8988T (cell line): Measurements from ENCODE around the gene UCKL1.

Source experiments
- DNase-seq: peaks from one replicate; pipeline ENCODE4 v3.0.0; 2011

Gene UCKL1

DNA sequence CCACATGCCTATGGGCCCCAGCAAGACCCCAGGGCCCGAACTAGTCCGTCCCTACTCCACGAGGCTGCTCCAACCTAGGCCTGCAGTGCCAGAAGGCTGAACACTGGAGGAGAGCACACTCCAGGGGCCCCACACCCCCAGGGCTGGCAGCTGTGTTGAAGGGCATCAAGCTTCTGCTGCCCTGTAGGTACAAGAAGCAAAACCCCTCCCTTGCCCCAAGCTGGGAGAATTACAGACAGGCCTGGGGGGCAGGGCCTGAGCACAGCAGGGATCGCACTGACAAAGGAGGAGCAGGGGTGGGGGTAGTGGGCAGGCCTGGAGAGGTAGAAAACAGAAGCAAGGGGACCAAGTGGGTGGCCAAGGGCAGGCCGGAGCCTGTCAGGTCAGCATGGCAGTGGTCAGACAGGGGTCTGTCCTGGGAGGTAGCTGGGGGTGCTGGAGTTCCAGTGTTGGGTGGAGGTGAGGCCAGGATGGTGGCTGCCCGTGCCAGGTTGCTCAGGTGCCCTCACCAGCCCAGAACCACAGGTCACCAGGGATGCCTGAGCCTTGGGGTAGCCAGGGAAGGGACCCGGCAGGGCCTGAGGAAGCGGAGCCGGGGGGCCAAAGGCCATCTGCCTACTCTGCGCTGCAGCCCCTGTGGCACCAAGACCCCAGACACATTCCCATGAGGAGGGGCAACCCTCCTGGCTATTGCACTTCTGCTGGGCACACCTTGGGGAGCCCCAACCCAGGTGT, 2.9 kb upstream of the UCKL1 start:
- DNase-seq = no peak

DNA sequence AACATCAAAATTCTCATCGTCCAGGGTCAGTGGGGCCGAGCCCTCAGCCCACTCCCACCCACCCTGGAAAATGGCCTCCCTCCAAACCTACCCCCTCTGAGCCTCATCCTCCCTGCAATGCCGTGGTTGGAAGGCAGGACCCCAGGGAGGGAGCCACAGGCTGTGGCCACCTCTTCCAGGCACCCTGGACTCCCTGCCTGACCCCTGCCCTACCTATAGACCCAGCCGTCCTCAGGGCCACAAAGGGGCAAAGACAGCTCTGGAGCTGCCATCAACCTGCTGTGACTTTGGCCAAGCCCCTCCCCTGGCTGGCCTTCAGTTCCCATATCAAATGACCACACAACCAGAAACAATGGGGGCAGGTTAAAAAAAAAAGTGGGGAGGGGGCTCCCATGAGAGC, 2.3 kb upstream of the UCKL1 start:
- DNase-seq = no peak

DNA sequence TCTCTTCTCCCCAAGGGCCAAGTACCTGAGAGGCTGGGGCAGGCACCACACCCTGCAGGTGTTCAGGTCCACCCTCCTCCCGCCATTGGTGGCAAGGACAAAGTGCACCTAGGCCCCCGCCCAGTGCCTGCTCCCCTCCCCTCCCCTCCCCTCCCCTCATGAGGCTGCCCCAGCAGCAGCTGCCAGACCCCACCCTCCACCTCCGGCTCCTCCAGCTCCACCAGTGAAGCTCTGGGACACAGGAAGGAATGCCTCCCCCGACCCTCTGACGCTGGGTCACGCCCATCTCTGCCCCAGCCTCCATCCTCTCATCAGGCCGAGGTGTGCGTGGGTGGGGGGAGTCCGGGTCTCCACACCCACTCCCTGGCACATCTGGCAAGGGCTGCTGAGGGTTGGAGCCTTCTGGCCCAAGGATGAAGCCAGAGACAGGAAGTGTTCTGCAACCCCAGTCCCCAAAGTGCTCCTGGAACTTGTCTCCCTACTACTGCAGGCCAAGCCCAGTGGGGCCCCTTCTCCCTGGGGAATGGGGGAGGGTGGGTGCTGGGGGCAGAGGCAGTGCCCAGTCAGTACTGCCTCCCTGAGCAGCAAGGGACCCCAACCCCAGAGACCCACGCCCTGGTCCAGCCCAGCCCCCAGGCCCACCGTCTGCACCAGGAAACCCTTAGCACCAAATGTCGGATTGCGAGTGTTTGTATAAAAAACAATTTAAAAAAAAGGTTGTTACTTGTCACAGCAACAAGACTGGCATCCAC, 1.6 kb upstream of the UCKL1 start:
- DNase-seq = no peak

DNA sequence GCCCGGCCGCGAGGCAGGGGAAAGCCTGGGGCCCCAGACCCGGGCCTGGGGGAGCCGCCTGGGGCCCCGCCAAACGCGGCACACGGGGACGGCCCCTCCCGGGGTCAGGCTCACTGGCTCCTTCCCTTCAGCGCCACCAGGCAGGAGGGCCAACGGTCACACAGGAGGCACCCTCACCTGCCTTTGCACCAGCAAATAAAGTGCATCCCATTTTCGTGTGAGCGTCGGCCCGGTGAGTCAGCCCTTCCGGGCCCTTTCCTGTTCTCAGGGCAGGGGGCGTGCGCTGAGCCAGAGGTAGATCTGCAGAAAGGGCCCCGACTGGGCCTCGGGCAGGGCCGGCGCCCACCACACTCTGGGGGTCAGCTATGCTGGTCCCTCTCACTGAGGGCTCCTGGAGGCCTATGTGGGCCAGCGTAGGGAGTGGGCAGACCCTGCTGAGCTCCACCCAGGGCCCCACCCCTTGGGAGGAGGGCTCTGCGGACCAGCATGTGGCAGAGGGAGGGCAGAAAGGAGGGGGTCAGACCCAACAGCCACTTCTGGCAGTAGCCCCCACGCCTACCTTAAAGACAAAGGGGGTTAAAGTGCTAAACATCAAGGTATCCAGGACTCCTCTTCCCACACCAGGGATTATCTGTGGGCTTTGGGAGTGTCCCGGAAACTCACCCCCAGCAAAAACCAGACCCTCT, 931 bp upstream of the UCKL1 start:
- DNase-seq = peak; percentile 99

DNA sequence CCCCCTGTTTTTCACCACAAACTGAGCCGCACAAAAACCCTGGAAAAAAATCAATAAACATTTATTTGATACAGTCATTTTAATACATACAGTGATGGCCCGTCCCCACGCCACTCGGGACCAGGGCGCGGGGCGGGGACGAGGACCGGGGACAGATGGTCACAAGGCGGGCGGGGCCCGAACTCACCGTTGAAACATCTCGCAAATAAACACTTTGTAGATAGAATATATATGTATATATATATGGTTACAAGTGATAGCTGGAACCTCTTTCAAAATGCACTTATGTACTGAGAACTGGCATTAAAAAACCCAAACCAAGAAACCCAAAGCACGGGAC, 418 bp upstream of the UCKL1 start:
- DNase-seq = no peak

DNA sequence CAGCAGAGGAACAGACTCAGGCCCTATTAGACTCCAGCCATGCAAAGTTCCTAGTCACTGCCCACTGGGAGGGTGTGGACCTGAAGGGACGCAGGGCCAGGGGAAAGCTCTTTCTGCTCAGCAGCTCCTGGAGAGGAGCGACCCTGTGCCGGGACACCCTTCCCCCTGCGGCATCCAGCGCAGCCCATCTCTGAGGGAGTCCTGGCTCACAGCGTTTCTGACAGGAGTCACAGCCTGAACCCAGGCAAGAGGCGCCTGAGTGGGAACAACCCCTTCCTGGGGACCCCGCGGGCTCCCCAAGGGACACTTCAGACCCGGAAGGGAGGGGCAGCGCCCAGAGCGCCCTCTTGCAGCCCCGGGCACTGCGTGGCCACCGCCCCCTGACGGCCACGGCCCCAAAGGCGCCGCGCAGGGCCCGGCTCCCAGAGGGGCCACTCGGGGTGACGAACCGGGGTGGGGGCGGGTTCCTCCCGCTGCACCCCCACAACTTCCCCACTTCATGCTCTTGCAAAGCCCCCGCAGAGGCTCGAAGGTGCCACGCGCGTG, 862 bp downstream of the UCKL1 start:
- DNase-seq = peak; percentile 90

DNA sequence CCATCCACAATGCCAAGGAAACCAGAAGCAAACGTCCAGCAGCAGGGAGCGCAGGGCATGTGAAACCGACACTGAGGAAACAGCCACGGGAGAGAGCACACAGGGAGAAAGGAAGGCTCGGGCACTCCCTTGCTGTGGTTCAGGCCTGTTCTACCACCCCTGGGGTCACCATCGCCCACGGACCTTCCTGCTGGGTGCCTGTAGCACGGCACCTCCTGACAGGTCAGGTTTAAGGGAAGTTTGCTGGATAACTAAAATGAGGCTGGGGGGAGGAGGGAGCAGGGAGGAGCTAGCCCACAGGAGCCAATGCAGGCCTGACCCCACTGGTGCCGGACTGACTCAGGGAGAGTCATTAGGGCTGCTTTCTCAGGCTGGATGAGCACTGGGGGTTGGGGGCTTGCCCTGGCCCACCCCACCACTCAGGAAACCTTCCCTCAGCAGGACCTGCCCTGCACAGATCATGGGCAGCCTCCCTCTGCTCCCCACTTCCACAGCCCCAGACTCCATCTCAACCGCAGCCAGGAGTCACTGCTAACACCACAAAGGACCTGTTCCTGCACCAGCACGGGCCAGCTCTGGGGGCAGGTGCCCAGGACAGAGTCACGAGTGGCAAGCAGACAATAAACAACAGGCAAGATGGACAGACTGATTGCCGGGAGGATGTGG, 2.3 kb downstream of the UCKL1 start:
- no peak for DNase-seq

DNA sequence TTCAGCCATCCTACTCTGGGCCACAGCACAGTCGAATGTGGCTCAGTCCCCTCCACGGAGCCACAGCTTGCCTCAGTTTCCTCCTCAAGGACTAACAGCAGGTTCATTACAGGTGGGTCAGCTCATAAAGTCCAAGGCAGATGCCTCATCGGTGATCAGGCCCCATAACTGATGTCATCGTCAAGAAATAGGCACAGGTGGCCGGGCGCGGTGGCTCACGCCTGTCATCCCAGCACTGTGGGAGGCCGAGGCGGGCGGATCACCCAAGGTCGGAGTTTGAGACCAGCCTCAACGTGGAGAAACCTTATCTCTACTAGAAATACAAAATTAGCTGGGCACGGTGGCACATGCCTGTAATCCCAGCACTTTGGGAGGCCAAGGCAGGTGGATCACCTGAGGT, 3.4 kb downstream of the UCKL1 start:
- no peak for DNase-seq

DNA sequence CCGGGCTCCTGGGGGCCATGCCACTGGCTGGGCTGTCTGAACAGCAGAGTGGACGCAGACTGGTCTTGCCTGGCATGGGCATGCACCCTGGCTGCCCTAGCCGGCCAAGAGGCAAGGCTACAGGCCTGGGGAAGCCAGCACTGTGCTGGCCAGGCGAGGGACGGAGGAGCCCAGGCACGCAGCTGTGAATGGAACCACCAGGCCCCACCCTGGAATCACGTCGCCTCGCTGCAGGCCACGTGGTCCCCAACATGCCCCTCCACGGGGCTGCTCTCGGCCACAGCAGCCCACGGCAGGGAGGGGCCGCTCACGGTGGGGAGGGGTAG, 4.0 kb downstream of the UCKL1 start:
- no peak for DNase-seq

DNA sequence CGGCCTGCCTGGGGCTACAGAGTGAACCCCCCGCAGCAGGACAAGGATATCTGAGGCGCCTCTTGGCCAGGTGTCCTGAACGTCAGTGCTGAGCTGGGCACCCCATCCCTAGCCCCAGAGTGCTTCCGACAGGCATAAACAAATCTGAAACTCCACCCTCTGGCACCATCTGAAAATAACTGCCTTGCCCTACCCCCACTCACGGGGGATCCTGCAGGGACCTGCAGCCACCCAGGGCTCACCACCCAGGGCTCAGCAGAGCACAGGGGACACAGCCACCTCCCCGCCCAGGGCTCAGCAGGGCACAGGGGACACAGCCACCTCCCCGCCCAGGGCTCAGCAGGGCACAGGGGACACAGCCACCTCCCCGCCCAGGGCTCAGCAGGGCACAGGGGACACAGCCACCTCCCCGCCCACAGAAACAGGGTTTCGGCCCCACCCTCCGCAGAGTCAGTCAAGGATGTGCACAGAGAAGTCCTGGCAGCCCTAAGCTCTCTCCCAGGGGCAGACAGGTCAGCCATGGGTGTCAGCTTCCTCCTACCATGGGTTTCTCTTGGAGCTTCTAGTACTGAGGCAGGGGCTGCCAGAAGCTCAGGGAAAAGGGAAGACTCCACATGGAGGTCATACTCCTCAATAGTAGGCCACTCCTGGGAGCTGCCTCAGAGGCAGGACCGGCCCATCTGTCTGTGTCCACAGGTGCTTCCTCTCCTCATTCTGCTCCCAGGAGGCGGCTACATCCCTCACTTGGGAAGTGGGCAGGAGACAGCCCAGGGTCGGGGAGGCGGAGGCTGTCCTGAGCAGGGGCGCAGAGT, 4.6 kb downstream of the UCKL1 start:
- DNase-seq = no peak

DNA sequence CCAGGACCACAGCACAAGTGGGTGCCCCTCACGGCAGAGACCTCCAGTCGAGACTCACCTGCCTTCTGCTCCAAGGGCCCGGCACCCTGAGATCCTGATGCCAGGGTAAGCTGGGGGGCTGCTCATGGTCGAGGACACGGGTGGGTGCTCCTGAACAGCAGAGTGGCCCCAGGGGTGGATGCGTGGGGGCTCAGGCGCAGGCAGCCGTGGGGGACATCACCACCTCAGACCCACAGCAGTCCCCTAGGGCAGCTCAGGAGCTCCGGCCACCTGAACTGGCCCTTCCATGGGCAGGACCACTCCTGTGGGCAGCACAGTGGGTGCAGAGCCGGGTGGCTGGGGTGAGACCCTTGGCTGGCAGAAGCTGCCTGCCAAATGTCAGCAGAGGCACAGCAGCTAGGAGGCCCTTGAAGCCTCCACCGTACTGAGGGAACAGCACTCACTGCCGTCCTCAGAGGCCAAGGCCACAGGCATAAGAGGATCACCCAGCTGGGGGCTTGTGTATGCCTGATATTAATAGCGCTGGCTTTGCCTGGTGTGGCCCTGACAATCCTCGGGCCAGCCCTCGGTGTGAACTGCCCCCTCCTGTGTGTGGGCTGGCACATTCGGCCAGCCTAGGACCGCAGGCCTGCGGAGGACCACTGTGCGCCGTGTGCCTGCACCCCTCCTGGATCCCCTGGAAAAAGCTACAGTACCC, 5.4 kb downstream of the UCKL1 start:
- DNase-seq = no peak

DNA sequence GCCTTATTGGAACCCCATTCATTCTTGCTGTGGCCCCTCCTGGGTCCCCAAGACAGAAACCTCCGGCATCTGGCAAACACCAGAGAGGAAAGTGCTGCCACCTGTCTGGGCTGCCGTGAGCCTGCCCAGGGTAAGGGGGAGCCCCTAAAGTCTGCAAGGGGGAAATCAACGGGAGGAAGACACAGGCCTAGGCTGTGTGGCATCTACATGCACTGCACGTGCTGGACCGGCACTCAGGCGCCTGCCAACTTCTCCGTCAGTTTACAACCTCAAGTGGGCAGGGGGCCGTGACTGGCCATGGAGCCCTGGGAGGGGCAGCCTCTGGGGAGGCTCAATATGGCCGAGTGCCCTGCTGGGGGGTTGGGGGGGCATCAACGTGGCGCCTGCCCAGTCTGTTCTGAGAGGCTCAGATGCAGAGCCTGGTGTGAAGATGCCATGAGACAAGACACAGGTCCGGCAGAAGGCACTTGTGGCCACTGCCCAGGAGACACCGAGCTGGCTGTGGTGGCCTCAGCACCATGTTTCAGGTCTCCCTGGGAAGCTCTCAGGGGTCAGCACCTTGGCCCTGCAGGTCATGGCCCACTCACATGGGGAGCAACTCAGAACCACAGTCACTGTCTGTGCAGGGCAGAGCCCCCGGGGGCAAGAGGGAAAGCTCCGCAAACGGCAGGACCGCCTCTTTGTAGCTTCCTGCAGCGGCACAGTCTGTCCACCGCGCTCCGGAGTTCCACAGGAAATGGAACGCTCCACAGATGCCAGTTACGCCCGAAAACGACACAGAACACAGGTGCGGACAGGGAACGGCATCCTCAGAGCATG, 8.4 kb downstream of the UCKL1 start:
- no peak for DNase-seq

DNA sequence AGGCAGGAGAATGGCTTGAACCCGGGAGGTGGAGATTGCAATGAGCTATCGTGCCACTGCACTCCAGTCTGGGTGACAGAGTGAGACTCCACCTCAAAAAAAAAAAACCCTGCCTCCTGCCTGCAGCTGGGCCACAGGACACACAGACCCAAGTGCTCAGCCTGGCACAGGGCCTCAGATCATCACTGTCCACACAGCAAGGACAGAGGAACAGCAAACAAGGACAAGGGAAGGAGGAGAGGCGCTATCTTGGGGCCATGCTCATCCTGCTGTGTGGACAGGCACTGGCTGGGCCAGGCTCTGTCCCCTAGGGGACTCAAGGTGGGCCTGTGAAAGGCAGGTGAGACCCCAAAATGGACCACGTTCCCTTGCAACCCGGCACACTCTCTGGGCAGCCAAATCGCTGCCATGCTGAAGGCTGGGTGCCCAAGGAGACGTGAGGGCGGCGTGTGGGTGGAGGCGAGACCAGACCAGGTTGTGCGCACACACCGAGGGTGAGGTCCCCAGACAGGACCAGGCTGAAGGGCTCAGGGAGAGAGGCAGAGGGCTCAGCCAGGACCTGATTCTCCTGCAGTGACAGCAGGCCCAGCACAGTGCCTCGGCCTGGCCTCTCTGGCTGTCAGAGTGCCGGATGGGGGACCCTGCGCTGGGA, 9.1 kb downstream of the UCKL1 start:
- no peak for DNase-seq

DNA sequence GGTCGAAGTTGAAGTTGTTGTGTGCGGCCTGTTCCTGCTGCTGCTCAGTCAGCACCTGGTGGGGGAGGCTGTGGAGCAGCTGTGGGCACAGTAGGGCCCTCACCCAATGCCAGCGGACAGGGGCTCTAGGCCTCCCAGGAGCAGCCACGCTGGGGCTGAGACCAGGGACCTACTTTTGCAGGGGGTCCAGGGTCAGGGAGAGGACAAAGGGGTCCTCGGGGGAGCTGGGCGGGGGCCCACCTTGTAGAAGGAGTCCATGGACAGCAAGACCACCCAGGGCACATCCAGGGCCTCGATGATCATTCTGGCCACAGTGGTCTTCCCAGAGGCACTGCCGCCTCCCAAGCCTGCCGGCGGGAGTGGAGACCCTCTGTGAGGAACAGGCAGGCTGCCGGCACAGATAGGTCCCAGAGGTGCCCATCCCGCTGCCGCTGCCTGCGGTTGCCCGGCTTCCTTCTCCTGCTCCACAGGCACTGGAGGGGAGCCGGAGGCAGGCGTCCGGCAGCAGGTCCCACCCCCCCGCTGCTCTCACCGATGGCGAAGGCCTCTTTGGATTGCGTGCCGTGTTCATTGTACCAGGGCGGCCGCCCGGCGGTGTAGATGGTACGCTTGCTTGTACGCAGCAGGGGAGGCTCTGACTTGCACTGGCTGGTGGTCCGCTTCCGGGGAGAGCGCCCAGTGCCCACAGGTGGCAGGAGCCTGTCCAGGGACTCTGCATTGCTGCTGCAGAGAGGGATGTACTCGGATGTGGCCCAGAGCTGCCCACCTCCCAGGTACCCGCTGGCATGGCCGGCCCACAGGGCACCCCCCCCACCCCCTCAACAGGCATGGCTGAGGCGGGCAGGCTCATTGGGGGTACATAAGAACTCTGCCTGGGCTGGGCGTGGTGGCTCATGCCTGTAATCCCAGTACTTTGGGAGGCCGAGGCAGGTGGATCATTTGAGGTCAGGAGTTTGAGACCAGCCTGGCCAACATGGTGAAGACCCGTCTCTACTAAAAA, 10.0 kb downstream of the UCKL1 start:
- DNase-seq = no peak

DNA sequence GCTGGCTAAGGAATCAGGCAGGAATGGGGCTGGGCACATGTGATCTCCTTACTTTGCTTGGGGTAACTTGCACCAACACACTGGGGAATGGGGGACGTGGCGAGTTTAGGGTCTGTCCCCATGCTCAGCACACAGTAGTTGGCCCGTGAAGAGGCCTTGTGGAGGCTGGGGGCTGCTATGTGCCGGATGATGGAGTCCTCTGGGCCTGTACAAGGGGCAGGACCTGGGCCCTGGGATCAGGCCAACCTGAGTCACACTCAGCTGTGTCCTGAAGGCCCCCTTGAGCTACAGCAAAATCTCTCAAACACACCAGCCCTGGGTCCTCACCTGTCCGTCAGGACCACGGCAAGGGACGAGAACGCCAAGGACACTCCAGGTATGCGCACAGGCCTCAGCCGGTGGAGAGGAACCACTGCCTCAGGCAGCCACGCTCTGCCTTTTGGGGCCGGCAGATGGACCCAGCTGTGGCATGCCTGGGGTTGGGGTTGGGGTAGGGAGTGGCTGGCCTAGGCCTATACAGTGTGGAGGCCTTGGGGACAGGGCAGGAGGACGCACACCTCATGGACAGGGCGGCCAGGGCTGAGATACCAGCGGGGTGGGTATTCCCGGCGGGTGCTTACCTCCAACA, 11.1 kb downstream of the UCKL1 start:
- no peak for DNase-seq

DNA sequence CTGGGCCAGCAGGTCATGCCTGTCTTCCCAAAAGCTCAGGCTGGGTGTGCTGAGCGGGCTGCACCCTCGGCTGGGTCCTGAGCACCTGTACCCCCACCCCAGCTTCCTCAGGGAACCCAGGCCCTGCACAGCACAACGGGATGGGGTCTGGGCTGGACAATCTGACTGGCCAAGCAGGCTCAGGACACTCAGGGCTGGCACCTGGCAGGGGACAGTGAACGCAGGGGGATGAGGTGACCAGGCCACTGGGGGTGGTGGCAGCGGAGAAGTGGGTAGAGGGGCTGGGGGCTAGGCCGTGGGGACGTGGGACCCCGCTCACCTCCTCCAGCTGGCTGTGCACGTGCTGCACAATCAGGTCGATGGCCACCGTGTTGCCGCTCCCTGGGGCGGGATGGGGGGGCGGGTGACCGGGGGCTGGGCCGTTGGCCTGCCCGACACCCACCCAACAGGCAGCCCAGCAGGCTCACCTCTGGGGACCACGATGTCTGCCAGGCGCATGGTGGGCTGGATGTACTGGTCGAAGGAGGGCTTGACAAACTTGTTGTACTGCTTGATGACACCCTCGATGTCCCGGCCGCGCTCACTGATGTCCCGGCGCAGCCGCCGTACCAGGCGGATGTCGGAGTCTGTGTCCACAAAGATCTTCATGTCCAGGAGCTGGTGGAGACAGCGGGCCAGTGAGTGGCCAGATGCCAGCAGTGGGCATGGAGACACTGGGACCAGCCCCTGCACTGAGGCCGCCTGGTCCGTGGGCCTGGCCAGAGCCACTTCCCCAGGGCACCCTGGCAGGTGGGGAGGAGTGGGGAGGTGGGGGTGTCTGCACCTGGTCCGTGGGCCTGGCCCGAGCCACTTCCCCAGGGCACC, 11.9 kb downstream of the UCKL1 start:
- DNase-seq = no peak

DNA sequence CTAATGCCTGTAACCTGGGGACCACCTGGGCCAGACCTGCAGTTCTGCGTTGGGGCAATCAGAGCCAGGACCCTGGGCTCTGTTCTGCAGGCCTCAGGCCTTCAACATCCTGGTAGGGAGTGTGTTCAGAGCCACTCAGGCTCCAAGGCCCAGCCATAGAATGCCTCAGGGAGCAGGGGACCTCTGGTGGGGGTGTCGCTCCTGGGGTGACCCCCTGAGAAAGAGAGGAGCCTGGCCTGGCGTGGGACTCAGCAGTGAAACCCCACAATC, 12.5 kb downstream of the UCKL1 start:
- DNase-seq = no peak
